GM12892 (cell line): ENCODE results near the gene SDCBP2.

Experiments
- DNase-seq: peaks from one replicate; pipeline ENCODE4 v3.0.0; 2011; ENCODE audit not compliant: insufficient read length
- FAIRE-seq: peaks from 2 replicates; lab custom pipeline; 2011; peaks lifted over from hg19 to GRCh38; lab: Jason Lieb, UNC
- POLR2A ChIP-seq: IDR thresholded peaks from 2 replicates; pipeline ENCODE4 v1.6.1; 2011; ENCODE audit warnings: low read depth, low read length, control low read depth
- POLR2AphosphoS5 ChIP-seq: IDR thresholded peaks from 2 replicates; pipeline ENCODE4 v1.6.1; 2011; ENCODE audit warnings: low read depth, low read length, control low read depth
- TAF1 ChIP-seq: IDR thresholded peaks from 2 replicates; pipeline ENCODE4 v1.6.1; 2011; ENCODE audit warnings: low read depth, mild to moderate bottlenecking, control low read depth, low read length, borderline replicate concordance

Gene SDCBP2

DNA sequence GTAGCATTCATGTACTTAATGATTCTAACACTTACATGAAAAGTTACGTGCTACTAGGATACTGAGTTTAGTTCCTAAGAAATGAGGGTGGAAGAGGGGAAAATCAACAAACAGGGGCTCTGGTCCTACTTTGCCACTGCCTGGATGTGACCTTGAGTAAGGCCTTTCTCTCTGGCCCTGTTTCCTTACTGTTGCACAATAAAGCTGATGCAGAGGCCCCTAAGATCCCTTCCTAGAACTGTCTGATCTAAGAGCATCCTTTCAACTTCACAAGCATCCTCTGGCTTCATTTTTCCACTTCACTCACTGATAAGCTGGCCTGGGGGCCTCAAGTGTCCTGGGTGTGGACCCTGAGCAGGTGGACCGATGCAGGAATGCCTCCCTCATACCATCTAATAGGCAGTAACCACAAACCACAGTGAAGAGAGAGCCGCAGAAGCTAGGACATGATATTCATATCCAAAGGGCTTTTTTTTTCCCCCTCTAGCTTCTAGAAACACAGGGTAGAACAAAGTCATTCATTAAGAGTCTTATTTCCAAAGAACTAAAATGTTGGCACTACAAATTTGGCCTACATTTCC, 42.4 kb upstream of the SDCBP2 start:
- FAIRE-seq (no peak), DNase-seq (no peak)
- TF ChIP-seq POLR2A = no peak
- TF ChIP-seq POLR2AphosphoS5 = no peak
- no peak for TF ChIP-seq TAF1

DNA sequence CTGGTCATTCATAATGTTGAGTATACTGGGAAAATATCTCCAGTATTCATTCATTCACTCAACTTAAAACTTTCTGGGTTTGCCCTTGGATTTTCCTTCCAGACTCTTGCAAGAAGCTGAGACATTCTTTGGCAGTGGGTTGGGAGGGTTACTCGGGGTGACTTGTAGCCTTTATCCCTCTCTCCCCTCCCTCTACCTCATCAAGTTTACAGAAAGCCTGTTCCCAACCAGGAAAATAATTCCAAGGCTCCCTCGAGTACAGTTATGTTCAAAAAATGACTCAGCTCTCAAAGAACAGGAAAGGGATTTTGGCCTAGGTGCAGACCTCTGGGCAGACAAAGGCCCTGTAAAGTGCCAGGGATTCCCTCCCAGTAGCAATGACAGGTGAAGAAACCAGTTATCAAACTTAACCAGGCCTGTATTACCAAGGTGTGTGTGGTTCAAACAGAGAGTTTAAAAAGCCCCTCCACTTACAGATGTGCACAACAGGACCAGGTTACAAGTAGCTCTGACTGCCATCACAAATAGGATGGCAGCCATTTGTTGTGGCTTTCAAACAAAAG, 41.7 kb upstream of the SDCBP2 start:
- TF ChIP-seq POLR2A = no peak
- TF ChIP-seq TAF1 = no peak
- no peak for TF ChIP-seq POLR2AphosphoS5
- DNase-seq (no peak), FAIRE-seq (no peak)

DNA sequence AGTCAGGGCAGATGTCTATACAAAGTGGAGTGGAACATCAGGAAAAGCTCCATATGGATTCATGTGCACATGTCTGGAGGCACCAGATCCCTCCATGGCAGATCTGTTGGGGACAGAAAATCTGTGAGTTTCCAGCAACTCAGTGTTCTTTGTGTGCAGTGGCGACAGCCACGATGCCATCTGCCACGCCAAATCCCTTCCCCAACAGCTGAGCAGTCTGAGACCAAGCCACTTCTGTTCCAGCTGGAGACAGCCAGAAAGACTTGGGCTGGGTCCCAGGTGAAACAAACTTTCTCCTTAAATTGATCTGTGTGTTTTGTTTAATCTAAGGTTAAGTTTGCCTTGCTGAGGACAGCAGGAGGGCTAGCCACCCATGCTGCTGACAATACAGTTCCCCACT, 41.0 kb upstream of the SDCBP2 start:
- FAIRE-seq (no peak), DNase-seq (no peak)
- no peak for TF ChIP-seq TAF1
- no peak for TF ChIP-seq POLR2AphosphoS5
- no peak for TF ChIP-seq POLR2A

DNA sequence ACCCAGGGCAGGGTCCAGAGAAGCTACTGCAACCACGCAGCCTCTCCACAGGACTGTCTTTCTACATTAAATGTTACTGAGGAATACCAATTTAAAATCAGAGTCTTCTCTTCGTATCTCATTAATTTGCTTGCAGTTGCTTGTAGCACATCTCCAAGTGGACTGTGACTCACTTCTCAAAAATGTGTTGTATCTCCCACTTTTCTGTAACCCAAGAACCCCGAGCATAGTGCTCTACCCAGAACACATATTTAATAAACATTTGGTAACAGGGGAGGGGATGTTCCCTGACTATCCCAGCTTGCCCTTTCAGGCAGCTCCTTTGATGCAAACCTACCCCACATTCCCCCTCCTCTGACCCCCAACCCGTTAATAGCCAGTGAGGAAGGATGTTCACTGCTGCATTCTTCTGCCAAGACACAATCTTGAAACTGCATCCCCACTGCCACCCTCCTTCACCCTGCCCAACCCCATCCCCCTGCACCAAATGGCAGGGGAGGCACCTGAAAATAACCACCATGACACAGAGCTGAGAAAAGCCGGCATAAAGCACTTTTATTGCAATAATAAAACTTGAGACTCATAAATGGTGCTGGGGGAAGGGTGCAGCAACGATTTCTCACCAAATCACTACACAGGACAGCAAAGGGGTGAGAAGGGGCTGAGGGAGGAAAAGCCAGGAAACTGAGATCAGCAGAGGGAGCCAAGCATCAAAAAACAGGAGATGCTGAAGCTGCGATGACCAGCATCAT, 39.7 kb upstream of the SDCBP2 start:
- FAIRE-seq (no peak), DNase-seq (no peak)
- TF ChIP-seq POLR2AphosphoS5 = no peak
- no peak for TF ChIP-seq TAF1
- no peak for TF ChIP-seq POLR2A

DNA sequence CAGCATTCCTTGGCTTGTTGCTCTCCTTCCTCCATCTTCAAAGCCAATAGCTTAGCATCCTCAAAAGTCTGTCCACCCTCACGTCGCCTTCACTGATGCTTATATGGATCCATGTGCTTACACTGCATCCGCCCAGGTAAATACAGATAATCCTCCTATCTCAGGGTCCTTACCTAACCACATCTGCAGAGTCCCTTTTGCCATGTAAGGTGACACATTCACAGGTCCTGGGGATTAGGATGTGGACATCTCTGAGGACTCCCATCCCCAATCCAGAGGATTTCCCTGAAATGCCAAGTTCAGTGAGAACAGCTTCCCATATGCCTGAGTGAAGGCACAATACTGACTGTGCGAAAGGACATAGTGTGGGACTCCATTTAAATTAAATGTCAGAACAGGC, 38.5 kb upstream of the SDCBP2 start:
- DNase-seq (no peak), FAIRE-seq (no peak)
- TF ChIP-seq POLR2A (no peak), TAF1 (no peak), POLR2AphosphoS5 (no peak)

DNA sequence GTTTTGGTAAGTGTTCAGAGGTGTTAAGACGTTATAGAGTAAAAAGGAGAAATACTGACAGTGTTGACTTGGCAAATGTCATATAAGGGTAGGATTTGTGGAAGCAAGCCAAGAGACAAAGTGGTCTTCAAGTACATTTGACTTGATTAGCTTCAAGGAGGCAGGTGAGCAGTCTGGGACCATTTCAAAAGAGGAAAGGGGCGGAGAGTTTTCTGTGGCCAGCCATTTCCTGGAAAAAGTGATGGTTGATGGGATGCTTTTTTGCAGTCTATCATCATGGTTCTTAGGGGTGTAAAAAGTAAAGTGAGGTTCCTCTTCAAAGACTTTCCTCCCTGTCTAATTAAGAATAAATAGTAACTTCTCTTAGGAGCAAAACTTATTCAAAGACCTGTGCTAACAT, 35.2 kb upstream of the SDCBP2 start:
- FAIRE-seq (no peak), DNase-seq (no peak)
- no peak for TF ChIP-seq POLR2AphosphoS5
- TF ChIP-seq POLR2A = no peak
- TF ChIP-seq TAF1 = no peak

DNA sequence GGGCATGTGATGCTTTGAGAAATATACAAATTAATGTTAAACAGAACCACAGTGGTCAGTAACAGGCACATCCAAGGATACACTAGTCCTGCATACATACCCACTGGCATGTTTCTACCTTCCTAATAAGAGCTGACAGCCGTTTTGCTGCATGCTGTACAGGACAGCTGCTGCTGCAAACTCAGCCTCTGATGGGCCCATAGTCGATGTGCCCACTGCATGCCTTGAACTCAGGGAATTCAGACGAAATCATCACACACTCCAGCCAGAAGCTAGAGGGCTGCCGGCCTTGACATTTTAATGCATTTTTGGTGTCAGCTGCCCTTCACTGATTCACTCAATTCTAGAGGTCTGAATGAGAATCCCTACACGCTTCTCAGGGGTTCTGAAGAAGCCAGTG, 34.6 kb upstream of the SDCBP2 start:
- TF ChIP-seq POLR2AphosphoS5 (no peak), TAF1 (no peak), POLR2A (no peak)
- no peak for DNase-seq
- FAIRE-seq = no peak

DNA sequence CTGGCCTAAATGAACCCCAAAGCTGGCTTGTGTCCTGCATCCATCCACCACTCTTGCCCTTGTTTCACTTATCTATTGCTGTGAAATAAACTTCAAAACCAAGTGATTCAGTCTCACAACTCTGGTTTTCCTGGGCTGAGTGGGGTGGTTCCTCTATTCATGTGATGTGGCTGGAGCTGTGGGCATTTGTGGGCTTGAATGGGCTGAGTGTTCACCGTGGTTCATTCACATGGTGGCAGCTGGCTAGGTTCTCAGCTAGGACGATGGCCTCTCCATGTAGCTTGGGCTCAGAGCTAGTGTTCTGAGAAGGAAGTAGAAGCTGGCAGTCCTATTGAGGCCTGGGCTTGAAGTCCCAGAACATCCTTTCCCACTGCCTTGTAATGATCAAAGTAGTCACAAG, 33.5 kb upstream of the SDCBP2 start:
- no peak for FAIRE-seq
- TF ChIP-seq POLR2A = no peak
- TF ChIP-seq POLR2AphosphoS5 = no peak
- TF ChIP-seq TAF1 = no peak
- DNase-seq = no peak

DNA sequence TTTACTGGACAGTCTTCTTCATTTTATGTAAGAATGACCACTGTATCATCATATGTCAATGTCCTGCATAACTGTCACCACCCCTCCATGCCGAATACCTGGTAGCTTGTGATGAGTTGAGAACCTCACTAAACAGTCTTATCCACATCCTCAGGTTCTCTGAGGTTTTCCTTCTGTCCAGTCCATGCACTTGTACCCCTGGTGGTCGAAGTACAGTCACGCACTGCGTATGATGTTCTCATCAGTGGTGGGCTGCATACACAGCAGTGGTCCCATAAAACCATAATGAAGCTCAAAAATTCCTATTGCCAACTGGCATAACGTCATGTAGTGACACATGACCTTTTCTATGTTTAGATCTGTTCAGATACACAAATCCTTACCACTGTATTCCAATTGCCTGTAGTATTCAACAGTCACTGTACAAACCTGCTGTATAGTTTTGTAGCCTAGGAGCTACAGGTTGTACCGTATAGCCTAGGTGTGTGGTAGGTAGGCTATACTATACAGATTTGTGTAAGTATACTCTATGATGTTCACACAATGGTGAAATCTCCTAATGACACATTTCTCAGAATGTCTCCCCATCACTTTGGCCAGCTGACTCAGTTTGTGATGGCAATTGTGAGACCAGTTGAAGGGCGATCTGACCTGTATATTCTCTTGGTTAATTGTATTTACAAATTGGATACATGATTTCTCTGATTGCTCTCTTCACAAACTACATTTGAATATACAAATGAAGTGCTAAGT, 31.3 kb upstream of the SDCBP2 start:
- FAIRE-seq (no peak), DNase-seq (no peak)
- TF ChIP-seq POLR2AphosphoS5 = no peak

DNA sequence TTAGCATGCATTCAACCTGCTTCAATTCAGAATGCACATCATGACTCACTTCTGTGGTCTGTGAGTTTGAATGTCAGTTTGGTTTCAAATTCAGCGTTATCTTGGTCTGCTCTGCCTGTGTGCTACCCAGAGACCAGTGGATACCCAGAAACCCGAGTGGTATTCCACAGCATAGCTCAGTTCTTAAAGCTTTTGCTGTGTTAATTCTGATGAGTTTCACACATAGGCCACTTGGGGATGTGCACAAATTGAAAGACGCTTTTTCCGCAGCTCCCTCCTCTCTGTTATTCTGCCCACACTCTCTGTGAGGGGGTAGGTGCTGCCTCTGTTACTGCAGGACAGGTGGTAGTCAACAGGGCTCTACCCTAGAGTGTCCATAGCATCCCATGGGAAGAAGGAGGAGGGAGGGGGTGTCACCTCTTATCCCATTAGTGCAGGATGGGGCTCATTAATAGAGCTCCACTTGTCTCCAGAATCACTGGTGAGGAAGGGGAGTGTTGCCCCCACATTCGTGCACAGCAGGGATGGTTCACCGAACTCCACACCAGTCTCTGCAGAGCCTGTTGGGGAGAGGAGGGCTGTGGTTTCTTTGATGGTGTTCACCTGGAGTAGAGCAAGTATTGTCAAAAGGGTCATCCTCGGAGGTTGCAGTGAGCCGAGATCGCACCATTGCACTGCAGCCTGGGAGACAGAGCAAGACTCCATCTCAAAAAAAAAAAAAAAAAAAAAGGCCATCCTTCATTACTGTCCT, 29.2 kb upstream of the SDCBP2 start:
- TF ChIP-seq TAF1 (no peak), POLR2A (no peak), POLR2AphosphoS5 (no peak)
- no peak for DNase-seq
- FAIRE-seq = no peak

DNA sequence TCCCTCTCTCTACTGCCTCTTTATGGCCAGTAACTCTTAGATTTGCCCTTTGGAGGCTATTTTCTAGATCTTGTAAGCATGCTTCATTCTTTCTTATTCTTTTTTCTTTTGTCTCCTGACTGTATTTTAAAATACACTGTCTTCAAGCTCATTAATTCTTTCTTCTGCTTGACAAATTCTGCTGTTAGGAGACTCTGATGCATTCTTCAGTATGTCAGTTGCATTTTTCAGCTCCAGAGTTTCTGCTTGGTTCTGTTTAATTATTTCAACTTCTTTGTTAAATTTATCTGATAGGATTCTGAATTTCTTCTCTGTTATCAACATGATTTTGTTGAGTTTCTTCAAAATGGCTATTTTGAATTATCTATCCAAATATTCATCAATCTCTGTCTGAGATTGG, 25.0 kb upstream of the SDCBP2 start:
- TF ChIP-seq POLR2A (no peak), POLR2AphosphoS5 (no peak), TAF1 (no peak)
- FAIRE-seq (no peak), DNase-seq (no peak)

DNA sequence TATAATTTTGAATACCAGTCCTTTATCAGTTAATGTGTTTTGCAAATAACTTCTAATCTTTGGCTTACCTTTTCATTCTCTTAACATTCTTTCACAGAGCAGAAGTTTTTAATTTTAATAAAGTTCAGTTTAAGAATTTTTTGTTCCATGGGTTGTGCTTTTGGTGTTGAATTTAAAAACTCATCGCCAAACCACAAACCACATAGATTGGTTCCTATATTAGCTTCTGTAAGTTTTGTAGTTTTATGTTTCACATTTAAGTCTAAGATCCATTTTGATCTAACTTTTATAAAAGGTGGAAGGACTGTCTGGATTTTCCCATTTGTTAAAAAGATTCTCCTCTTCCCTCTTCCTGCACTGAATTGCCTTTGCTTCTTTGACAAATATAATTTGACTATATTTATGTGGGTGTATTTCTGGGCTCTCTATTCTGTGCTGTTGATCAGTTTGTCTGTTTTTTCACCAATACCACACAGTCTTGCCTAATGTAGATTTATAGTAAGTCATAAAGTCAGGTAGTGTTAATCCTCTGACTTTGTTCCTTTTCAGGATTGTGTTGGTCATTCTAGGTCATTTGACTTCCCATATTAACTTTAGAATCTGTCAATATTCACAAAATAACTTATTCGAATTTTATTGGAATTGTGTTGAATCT, 17.5 kb upstream of the SDCBP2 start:
- TF ChIP-seq POLR2AphosphoS5 (no peak), POLR2A (no peak), TAF1 (no peak)
- DNase-seq = no peak
- FAIRE-seq = no peak
